A549 (cell line): ENCODE data around the gene CCDC70. TPM values are rescaled to one million over a fixed set of nuclear protein-coding genes. Genes with fewer than 3 reads are reported as not detected.
"Not testable (repeated sequence)": the region's sequence is repeated elsewhere in the genome, so short reads cannot be mapped to it uniquely, and the experiment has no call there.

ENCODE experiments used
- ATAC-seq, 2 experiments: fragments of 200-7000 bp in 1 of 2; fragments of >200 bp in 1 of 2; cut with Nextera tagmentation in 1 of 2; cut with Tn5 transposase in 1 of 2; 3 replicates each; pipeline versions ENCODE4 v1.8.0 to v1.9.1; 2018 to 2020; ENCODE audit warnings: mild to moderate bottlenecking in 1 of 2, moderate library complexity in 1 of 2
- CTCF ChIA-PET: fragments of 300-600 bp; sonication (Branson Sonifier 250); formaldehyde crosslinking; extraction: SDS; loops from one replicate; lab custom pipeline; 2021; ENCODE audit warnings: antibody characterized with exemption, inconsistent platforms; lab: Yijun Ruan, JAX
- POLR2A ChIA-PET: fragments of 350-600 bp; formaldehyde crosslinking; extraction: SDS; loops from one replicate; lab custom pipeline; 2021; ENCODE audit warnings: antibody characterized with exemption, inconsistent platforms; lab: Yijun Ruan, JAX
- DNase-seq, 2 experiments: peaks; one replicate each; pipeline versions ENCODE4 v3.0.0 to v3.0.0-alpha.2; 2011 to 2016; ENCODE audit warnings: low read depth in 1 of 2, low spot score in 1 of 2
- FAIRE-seq: peaks from 2 replicates; lab custom pipeline; 2011; peaks lifted over from hg19 to GRCh38; lab: Jason Lieb, UNC
- H3K27ac ChIP-seq, 2 experiments: fragments of >200 bp; sonication (Bioruptor Twin); formaldehyde crosslinking; 3 replicates each; pipeline ENCODE4 v1.5.1; 2016 to 2017
- H3K4me1 ChIP-seq: fragments of >200 bp; sonication (Bioruptor Twin); formaldehyde crosslinking; 3 replicates; pipeline ENCODE4 v1.6.1; 2016
- H3K4me2 ChIP-seq: fragments of >200 bp; sonication (Bioruptor Twin); formaldehyde crosslinking; 3 replicates; pipeline ENCODE4 v1.6.1; 2016
- H3K4me3 ChIP-seq: fragments of >200 bp; sonication (Bioruptor Twin); formaldehyde crosslinking; 3 replicates; pipeline ENCODE4 v1.5.1; 2016
- H3K9me3 ChIP-seq: fragments of >200 bp; sonication (Bioruptor Twin); formaldehyde crosslinking; 3 replicates; pipeline ENCODE4 v1.6.1; 2016
- BCL3 ChIP-seq: fragments of >200 bp; sonication (Bioruptor Twin); formaldehyde crosslinking; IDR thresholded peaks from 3 replicates; pipeline ENCODE4 v1.6.1; 2016
- CBX2 ChIP-seq: fragments of 200-600 bp; sonication (generic); IDR thresholded peaks from 2 replicates; pipeline ENCODE4 v1.6.1; 2016; ENCODE audit warnings: low read depth, mild to moderate bottlenecking, borderline replicate concordance
- CBX8 ChIP-seq: fragments of 200-600 bp; sonication (generic); IDR thresholded peaks from 2 replicates; pipeline ENCODE4 v1.6.1; 2016
- CHD2 ChIP-seq: fragments of 150-350 bp; IDR thresholded peaks from 2 replicates; pipeline ENCODE4 v1.6.1; 2014; ENCODE audit warnings: low read length; ENCODE audit not compliant: partially characterized antibody
- ELK1 ChIP-seq: fragments of 150-350 bp; IDR thresholded peaks from 2 replicates; pipeline ENCODE4 v1.6.1; 2014; ENCODE audit warnings: low read depth, mild to moderate bottlenecking, low read length
- HDAC2 ChIP-seq: fragments of 200-600 bp; sonication (generic); IDR thresholded peaks from 2 replicates; pipeline ENCODE4 v1.6.1; 2016
- HOXB13 ChIP-seq: fragments of 250-450 bp; sonication (Bioruptor Pico); IDR thresholded peaks from 2 replicates; pipeline ENCODE4 v1.5.0; 2020; ENCODE audit warnings: low read depth, mild to moderate bottlenecking, moderate library complexity
- JUN ChIP-seq, 2 experiments: fragments of >200 bp; sonication (Bioruptor Twin); formaldehyde crosslinking; IDR thresholded peaks; 2 replicates in 1 of 2; 3 replicates in 1 of 2; pipeline ENCODE4 v1.6.1; 2016 to 2017
- JUNB ChIP-seq: fragments of >200 bp; sonication (Bioruptor Twin); formaldehyde crosslinking; IDR thresholded peaks from 2 replicates; pipeline ENCODE4 v1.6.1; 2016
- KDM1A ChIP-seq: fragments of 200-600 bp; sonication (generic); IDR thresholded peaks from 2 replicates; pipeline ENCODE4 v1.6.1; 2016; ENCODE audit warnings: low read depth, mild to moderate bottlenecking
- MAFK ChIP-seq: fragments of 450-650 bp; IDR thresholded peaks from 2 replicates; pipeline ENCODE4 v1.6.1; 2014; ENCODE audit not compliant: partially characterized antibody
- SREBF2 ChIP-seq: fragments of 450-650 bp; IDR thresholded peaks from 2 replicates; pipeline ENCODE4 v1.6.1; 2014; ENCODE audit warnings: mild to moderate bottlenecking, moderate library complexity
- TP53 ChIP-seq: fragments of 250-450 bp; sonication (Bioruptor Pico); IDR thresholded peaks from 2 replicates; pipeline ENCODE4 v1.5.0; 2021; ENCODE audit warnings: mild to moderate bottlenecking, moderate library complexity
- ZSCAN20 ChIP-seq: fragments of 250-450 bp; sonication (Bioruptor Pico); IDR thresholded peaks from 2 replicates; pipeline ENCODE4 v1.8.0; 2022; ENCODE audit warnings: mild to moderate bottlenecking, moderate library complexity
- WGBS: methylation state at CpG from one replicate; pipeline ENCODE4 v1.1.6; 2017; ENCODE audit errors: missing lambda C conversion rate; 5-methylcytosine and 5-hydroxymethylcytosine counted together
- polyA plus RNA-seq, 4 experiments: library from polyadenylated mRNA; depleted of rRNA in 3 of 4; stranded (reverse); fragments of >200 nt; fragmentation: RNase III in 1 of 4; extraction: RNeasy Plus Mini Kit Qiagen cat#74134 plus additional on column Dnase treatment in 1 of 4; gene quantifications; 2 replicates in 3 of 4; 3 replicates in 1 of 4; pipeline ENCODE4 v1.2.3, GENCODE V29; 2011 to 2017

CCDC70 gene
- polyA plus RNA-seq, 2 of the 4 experiments (the other 2 are of a cell fraction) = not detected

- DNase-seq (no peak), ATAC-seq (no peak), FAIRE-seq (no peak)
- Histone ChIP-seq H3K4me1 (no peaks in the 10 kb centered on the region), H3K4me3 (no peak overlapping the region), H3K9me3 (no peaks in the 10 kb centered on the region), H3K4me2 (no peak overlapping the region), H3K27ac (no peak overlapping the region)
- WGBS = 74% methylated on average over 13 of the region's 13 CpGs
- ChIA-PET POLR2A (no interaction called here), CTCF (interaction anchor here (0.9 to 2.9 kb wide), 3 partner anchors 8 to 306 kb away, joined by 3 to 11 read pairs (median 3); partner anchors contain the start of genes NEK5 and TMEM272)
- TF ChIP-seq CBX8 (no peak), ELK1 (no peak), KDM1A (no peak), HDAC2 (no peak), MAFK (no peak), CBX2 (no peak), BCL3 (no peak)
These were observed 39.5 kb upstream of the CCDC70 start for GRCh38 chr13:51822106-51822815.

GRCh38 chr13:51823359-51823758 lies 38.4 kb upstream of the CCDC70 start:
- ChIA-PET CTCF (interaction anchor here (0.8 to 0.9 kb wide), 2 partner anchors 9 to 304 kb away, joined by 3 read pairs; no protein-coding TSS in a partner anchor), POLR2A (no interaction called here)
- FAIRE-seq = no peak

DNA sequence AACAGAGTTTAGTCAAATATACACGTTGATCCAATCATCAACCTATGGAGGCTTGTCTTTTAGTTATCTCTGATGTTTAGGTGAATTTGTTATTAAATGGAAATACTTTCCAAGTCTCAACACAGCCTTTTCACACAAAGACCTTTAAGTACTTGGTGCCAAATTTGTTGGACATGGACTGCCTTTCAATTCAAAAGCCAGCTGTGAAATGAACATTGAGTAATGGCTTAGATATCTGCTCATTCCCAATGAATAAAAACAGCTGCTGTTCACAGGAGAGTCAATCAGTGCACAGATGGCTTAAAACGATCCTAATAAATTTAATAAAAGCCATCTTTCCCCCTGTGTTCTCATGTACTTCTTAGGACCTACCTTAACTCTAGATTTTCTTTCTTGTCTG lies 37.9 kb upstream of the CCDC70 start:
- Histone ChIP-seq H3K4me3 (no peak overlapping the region), H3K4me2 (no peak overlapping the region), H3K9me3 (no peaks in the 10 kb centered on the region), H3K4me1 (no peaks in the 10 kb centered on the region), H3K27ac (no peak overlapping the region)
- WGBS = 23% methylated on average over 2 of the region's 2 CpGs
- no peak for DNase-seq
- POLR2A ChIA-PET = no interaction called here
- FAIRE-seq = no peak
- CTCF ChIA-PET = no interaction called here
- no peak for ATAC-seq
- TF ChIP-seq TP53 (CRISPR knock-in tag) (no peak), SREBF2 (no peak), CHD2 (no peak), ZSCAN20 (no peak), HOXB13 (CRISPR knock-in tag) (no peak), JUN (IDR thresholded peaks at IDR 0.05) (no peak), JUNB (no peak)

More at GRCh38 chr13:51823359-51823758, 38.4 kb upstream of the CCDC70 start:
- no peak overlapping the region for H3K27ac ChIP-seq
- no peaks in the 10 kb centered on the region for H3K9me3 ChIP-seq
- no peak overlapping the region for H3K4me3 ChIP-seq
- TF ChIP-seq MAFK = no peak
- TF ChIP-seq, all 56 proteins: peak for 0
- DNase-seq = no peak
- Histone ChIP-seq H3K4me2 (no peak overlapping the region), H3K4me1 (no peaks in the 10 kb centered on the region)
- ATAC-seq = no peak
- 48% methylated on average over 2 of the region's 2 CpGs for WGBS

DNA sequence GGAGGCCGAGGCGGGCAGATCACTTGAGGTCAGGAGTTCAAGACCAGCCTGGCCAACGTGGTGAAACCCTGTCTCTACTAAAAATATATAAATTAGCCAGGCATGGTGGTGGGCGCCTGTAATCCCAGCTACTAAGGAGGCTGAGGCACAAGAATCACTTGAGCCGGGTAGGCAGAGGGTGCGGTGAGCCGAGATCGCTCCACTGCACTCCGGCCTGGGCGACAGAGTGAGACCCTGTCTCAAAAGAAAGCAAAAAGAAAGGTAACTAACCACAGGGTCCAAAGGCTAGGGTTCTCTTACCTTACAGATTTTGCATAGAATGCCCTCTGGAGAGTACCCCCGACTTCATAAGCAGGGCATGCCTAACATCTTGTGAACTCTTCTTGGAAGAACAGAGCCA lies 37.1 kb upstream of the CCDC70 start:
- H3K4me2 ChIP-seq, H3K9me3 ChIP-seq, POLR2A ChIA-PET, DNase-seq, ATAC-seq, FAIRE-seq, H3K4me1 ChIP-seq, H3K4me3 ChIP-seq, H3K27ac ChIP-seq: not testable (repeated sequence)
- CTCF ChIA-PET = interaction anchor here (2.3 to 2.5 kb wide), 2 partner anchors 9 to 10 kb away, joined by 8 to 9 read pairs; no protein-coding TSS in a partner anchor
- WGBS = 81% methylated on average over 11 of the region's 11 CpGs
